ENCODE measurements around the gene TMEM9B. TPM values are rescaled to one million over a fixed set of nuclear protein-coding genes. Genes with fewer than 3 reads are reported as not detected.

Gene TMEM9B
- total RNA-seq, 2 donors from 2014 or later = 39.5 to 50.8 TPM

- H3K27ac ChIP-seq = no peak overlapping the region
- peaks cover 40% of the 10 kb centered on the region for H3K36me3 ChIP-seq
- H3K27me3 ChIP-seq = no peaks in the 10 kb centered on the region
- TF ChIP-seq CTCF (IDR thresholded peaks at IDR 0.05) = no peak
- H3K4me1 ChIP-seq = peaks cover 0 to 13% of the 10 kb centered on the region in 2 donors
- H3K9me3 ChIP-seq = no peaks in the 10 kb centered on the region
- H3K4me3 ChIP-seq = no peak overlapping the region
- no peak for DNase-seq (ENCODE audit: low spot score)
Measured at GRCh38 chr11:8956860-8957259, 7.4 kb downstream of the TMEM9B start.

GRCh38 chr11:8948886-8949285, 15.4 kb downstream of the TMEM9B start:
- TF ChIP-seq CTCF (IDR thresholded peaks at IDR 0.05) = no peak
- H3K27ac ChIP-seq = no peak overlapping the region

GRCh38 chr11:8947230-8947943, 16.9 kb downstream of the TMEM9B start:
- no peak for DNase-seq (ENCODE audit: low spot score)
- no peak overlapping the region for H3K27ac ChIP-seq
- H3K9me3 ChIP-seq = no peaks in the 10 kb centered on the region
- H3K4me1 ChIP-seq = no peaks in the 10 kb centered on the region
- H3K27me3 ChIP-seq = no peaks in the 10 kb centered on the region
- peaks cover 52% of the 10 kb centered on the region for H3K36me3 ChIP-seq
- no peak overlapping the region for H3K4me3 ChIP-seq
- TF ChIP-seq CTCF (IDR thresholded peaks at IDR 0.05) = no peak

More at GRCh38 chr11:8948886-8949285, 15.4 kb downstream of the TMEM9B start:
- H3K4me3 ChIP-seq = no peak overlapping the region
- H3K27me3 ChIP-seq = no peaks in the 10 kb centered on the region
- H3K36me3 ChIP-seq = peaks cover 65% of the 10 kb centered on the region
- H3K9me3 ChIP-seq = no peaks in the 10 kb centered on the region
- no peaks in the 10 kb centered on the region for H3K4me1 ChIP-seq
- DNase-seq (ENCODE audit: low spot score) = no peak

GRCh38 chr11:8942518-8943066, 21.6 kb downstream of the TMEM9B start, which contains the start of gene ASCL3:
TSS of gene ASCL3 (minus strand) at chr11:8943016. CDS start at chr11:8938161, 4,855 bp downstream.
- no peak within 1 kb of the TSS for H3K4me3 ChIP-seq
- no peaks in the 10 kb centered on the region for H3K4me1 ChIP-seq
- H3K36me3 ChIP-seq = peaks cover 7% of the 10 kb centered on the region
- TF ChIP-seq CTCF (IDR thresholded peaks at IDR 0.05) = no peak
- H3K27ac ChIP-seq = no peak within 1 kb of the TSS
- DNase-seq (ENCODE audit: low spot score) = no peak
- no peaks in the 10 kb centered on the region for H3K27me3 ChIP-seq
- no peaks in the 10 kb centered on the region for H3K9me3 ChIP-seq

- H3K4me3 ChIP-seq = no peak overlapping the region
- no peak for TF ChIP-seq CTCF (IDR thresholded peaks at IDR 0.05)
- H3K9me3 ChIP-seq = no peaks in the 10 kb centered on the region
- no peak for DNase-seq (ENCODE audit: low spot score)
- H3K36me3 ChIP-seq = no peaks in the 10 kb centered on the region
- H3K27me3 ChIP-seq = no peaks in the 10 kb centered on the region
- no peak overlapping the region for H3K27ac ChIP-seq
- H3K4me1 ChIP-seq = no peaks in the 10 kb centered on the region
Measured at GRCh38 chr11:8941341-8942103, 22.7 kb downstream of the TMEM9B start.
